ENCODE data around the gene MSGN1.

The MSGN1 gene

DNA sequence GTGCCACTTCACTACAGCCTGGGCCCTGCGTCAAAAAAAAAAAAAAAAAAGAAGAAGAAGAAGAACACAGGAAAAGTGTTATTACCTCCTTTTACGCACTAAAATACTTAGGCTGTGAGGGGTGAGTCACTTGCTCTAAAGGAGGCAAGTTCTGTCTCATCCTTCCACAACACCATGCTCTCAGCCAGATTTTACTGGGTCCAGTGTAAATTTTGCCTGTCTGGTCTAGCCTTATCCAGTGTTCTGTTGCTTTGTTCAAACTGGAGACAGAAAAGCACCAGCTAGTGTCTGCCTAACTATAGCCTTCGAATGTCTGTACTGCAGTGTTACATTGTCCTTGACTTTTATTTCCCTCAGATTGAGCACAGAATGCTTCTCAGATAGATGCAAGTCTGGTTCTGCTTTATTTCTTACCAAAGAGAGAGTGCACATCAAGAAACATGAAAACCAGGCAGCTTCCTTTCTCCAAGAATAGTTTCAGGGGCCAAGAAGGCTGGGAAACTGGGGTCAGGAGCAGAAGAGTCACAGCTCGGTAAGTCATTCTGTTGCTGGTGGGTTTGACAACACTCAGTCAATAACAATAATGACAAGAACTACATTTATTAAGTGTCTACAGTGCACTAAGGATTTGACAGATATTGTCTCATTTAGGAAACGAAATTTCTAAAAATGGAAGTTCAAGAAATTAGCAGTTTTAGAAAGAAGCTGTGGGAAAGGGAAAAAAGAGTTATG is 3.1 kb upstream of the MSGN1 start:
- Histone ChIP-seq H3K9ac (ENCODE audit: insufficient read length) (no peak overlapping the region), H3K36me3 (ENCODE audit: insufficient read depth, low read length) (no peaks in the 10 kb centered on the region), H3K27ac (no peak overlapping the region), H3K4me3 (no peak overlapping the region), H3K9me3 (ENCODE audit: low read depth, low read length) (no peaks in the 10 kb centered on the region)
- no peak for DNase-seq (ENCODE audit: low read depth, low spot score)
- TF ChIP-seq POLR2AphosphoS5 (IDR thresholded peaks at IDR 0.05; ENCODE audit: borderline replicate concordance, low read depth, low read length) (no peak), EZH2 (IDR thresholded peaks at IDR 0.05) (no peak)

DNA sequence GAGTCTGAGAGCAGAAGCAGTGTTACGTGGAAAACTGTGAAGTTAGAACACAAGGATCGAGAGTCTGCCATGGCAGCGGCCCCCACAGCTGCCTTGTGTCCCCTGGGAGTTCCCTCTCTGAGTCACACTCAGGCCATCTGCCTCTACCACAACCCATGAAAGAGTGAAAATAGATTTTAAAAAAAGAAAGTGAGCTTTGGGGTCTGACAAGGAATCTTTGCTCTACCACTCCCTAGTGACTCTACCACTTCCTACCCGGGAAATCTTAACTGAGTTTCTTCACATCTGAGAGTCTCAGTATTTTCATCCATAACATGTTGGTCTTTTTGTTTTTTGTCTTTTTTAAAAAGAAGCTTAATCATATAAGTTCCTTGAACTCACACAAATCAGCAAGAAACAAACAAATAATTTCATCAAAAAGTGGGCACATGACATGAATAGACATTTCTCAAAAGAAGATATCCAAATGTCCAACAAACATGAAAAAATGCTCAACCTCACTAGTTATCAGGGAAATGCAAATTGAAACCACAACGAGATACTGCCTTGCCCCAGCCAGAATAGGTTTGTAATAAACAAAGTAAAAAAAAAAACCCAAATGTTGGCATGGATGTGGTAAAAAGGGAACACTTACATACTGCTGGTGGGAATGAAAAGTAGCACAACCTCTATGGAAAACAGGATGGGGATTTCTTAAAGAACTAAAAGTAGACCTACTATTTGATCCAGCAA is 2.4 kb upstream of the MSGN1 start:
- TF ChIP-seq FOXP2 (optimal IDR thresholded peaks at IDR 0.05; ENCODE audit: control extremely low read depth, extremely low read length, insufficient read depth) (no peak), POLR2AphosphoS5 (IDR thresholded peaks at IDR 0.05; ENCODE audit: borderline replicate concordance, low read depth, low read length) (no peak), EZH2 (IDR thresholded peaks at IDR 0.05) (no peak)
- Histone ChIP-seq H3K9me3 (ENCODE audit: low read depth, low read length) (no peaks in the 10 kb centered on the region), H3K4me3 (no peak overlapping the region), H3K27ac (no peak overlapping the region), H3K9ac (ENCODE audit: insufficient read length) (no peak overlapping the region), H3K36me3 (ENCODE audit: insufficient read depth, low read length) (no peaks in the 10 kb centered on the region)
- DNase-seq (ENCODE audit: low read depth, low spot score): no peak

DNA sequence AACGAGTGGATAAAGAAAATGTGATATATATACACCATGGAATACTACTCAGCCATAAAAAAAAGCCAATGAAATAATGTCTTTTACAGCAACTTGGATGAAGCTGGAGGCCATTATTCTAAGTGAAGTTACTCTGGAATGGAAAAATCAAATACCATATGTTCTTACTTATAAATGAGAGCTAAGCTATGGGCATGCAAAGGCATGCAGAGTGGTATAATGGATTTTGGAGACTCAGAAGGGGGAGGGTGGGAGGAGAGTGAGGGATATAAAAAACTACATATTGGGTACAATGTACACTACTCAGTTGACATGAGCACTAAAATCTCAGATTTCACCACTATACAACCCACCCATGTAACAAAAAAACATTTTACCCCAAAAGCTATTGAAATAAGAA is 1.7 kb upstream of the MSGN1 start:
- TF ChIP-seq EZH2 (IDR thresholded peaks at IDR 0.05) (no peak), FOXP2 (optimal IDR thresholded peaks at IDR 0.05; ENCODE audit: control extremely low read depth, extremely low read length, insufficient read depth) (no peak), POLR2AphosphoS5 (IDR thresholded peaks at IDR 0.05; ENCODE audit: borderline replicate concordance, low read depth, low read length) (no peak)
- no peak overlapping the region for H3K27ac ChIP-seq
- no peak overlapping the region for H3K4me3 ChIP-seq
- H3K9ac ChIP-seq (ENCODE audit: insufficient read length): no peak overlapping the region
- H3K36me3 ChIP-seq (ENCODE audit: insufficient read depth, low read length): no peaks in the 10 kb centered on the region
- no peak for DNase-seq (ENCODE audit: low read depth, low spot score)
- H3K9me3 ChIP-seq (ENCODE audit: low read depth, low read length): no peaks in the 10 kb centered on the region

GRCh38 chr2:17815468-17816184 is 634 bp upstream of the MSGN1 start:
- no peak for DNase-seq (ENCODE audit: low read depth, low spot score)
- no peak overlapping the region for H3K27ac ChIP-seq

DNA sequence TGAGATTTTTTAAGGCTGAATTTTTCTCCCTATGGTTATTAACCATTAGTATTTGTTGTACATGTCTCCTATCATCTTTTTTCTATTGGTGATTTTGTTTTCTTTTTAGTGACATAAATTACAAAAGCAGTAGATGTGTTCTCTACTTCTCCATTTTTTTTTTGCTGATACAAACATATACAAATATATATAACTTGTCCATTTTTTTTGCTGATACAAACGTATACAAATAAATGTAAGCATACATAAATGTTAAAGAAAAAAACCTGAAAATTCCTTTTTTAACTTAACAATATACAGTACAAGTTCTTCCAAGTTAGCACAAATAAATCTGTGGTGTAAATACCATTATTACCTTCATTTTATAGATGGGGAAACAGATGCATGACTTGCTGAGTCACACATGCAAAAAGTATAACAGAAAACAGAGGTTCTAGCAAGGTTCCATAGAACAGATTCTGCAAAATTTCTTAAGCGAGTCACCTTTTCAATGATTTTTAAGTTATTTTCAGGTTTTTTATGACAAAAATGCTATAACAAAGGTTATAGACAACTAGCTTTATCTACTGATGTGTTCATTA is 2.1 kb downstream of the MSGN1 start:
- Histone ChIP-seq H3K9ac (ENCODE audit: insufficient read length) (no peak overlapping the region), H3K27ac (no peak overlapping the region), H3K9me3 (ENCODE audit: low read depth, low read length) (no peaks in the 10 kb centered on the region), H3K4me3 (no peak overlapping the region), H3K36me3 (ENCODE audit: insufficient read depth, low read length) (no peaks in the 10 kb centered on the region)
- DNase-seq (ENCODE audit: low read depth, low spot score): no peak
- TF ChIP-seq FOXP2 (optimal IDR thresholded peaks at IDR 0.05; ENCODE audit: control extremely low read depth, extremely low read length, insufficient read depth) (no peak), EZH2 (IDR thresholded peaks at IDR 0.05) (no peak)

More at GRCh38 chr2:17815468-17816184, 634 bp upstream of the MSGN1 start:
- no peaks in the 10 kb centered on the region for H3K36me3 ChIP-seq (ENCODE audit: insufficient read depth, low read length)
- H3K9me3 ChIP-seq (ENCODE audit: low read depth, low read length): no peaks in the 10 kb centered on the region
- no peak overlapping the region for H3K9ac ChIP-seq (ENCODE audit: insufficient read length)
- H3K4me3 ChIP-seq: no peak overlapping the region
- TF ChIP-seq POLR2AphosphoS5 (IDR thresholded peaks at IDR 0.05; ENCODE audit: borderline replicate concordance, low read depth, low read length) (no peak), EZH2 (IDR thresholded peaks at IDR 0.05) (no peak), FOXP2 (optimal IDR thresholded peaks at IDR 0.05; ENCODE audit: control extremely low read depth, extremely low read length, insufficient read depth) (no peak)

DNA sequence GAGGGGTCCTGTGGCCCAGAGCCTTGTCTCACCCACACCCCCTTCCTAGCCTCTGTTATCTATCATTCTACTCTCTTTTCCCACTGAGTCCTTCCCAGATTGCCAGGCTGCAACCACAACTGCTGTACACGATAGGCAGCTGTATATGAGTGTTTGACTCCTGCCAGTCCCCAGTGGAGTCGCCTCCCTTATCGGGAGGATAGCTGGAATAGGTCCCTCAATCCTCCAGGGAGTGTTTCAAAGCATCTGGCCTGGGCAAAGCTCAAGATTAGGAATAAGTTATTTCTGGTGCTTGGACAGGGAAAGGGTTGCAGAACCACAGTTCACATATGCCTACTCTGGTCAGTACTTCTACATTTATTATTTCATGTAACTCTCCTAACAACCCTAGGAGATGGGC is 4.8 kb downstream of the MSGN1 start:
- H3K4me3 ChIP-seq: no peak overlapping the region
- no peaks in the 10 kb centered on the region for H3K36me3 ChIP-seq (ENCODE audit: insufficient read depth, low read length)
- no peak for TF ChIP-seq FOXP2 (optimal IDR thresholded peaks at IDR 0.05; ENCODE audit: control extremely low read depth, extremely low read length, insufficient read depth)
- DNase-seq (ENCODE audit: low read depth, low spot score): no peak
- H3K9me3 ChIP-seq (ENCODE audit: low read depth, low read length): no peaks in the 10 kb centered on the region
- H3K27ac ChIP-seq: no peak overlapping the region
- no peak overlapping the region for H3K9ac ChIP-seq (ENCODE audit: insufficient read length)

GRCh38 chr2:17821535-17822444 is 5.5 kb downstream of the MSGN1 start:
- Histone ChIP-seq H3K9me3 (ENCODE audit: low read depth, low read length) (no peaks in the 10 kb centered on the region), H3K9ac (ENCODE audit: insufficient read length) (no peak overlapping the region), H3K4me3 (no peak overlapping the region), H3K27ac (no peak overlapping the region), H3K36me3 (ENCODE audit: insufficient read depth, low read length) (no peaks in the 10 kb centered on the region)
- DNase-seq (ENCODE audit: low read depth, low spot score): no peak
- no peak for TF ChIP-seq FOXP2 (optimal IDR thresholded peaks at IDR 0.05; ENCODE audit: control extremely low read depth, extremely low read length, insufficient read depth)
- no peak for TF ChIP-seq POLR2AphosphoS5 (IDR thresholded peaks at IDR 0.05; ENCODE audit: borderline replicate concordance, low read depth, low read length)
- TF ChIP-seq EZH2 (IDR thresholded peaks at IDR 0.05): no peak

Data from SK-N-MC (cell line).